Kidney epithelial cell (primary cell): ENCODE measurements around the gene ZMIZ1. TPM values are rescaled to one million over a fixed set of nuclear protein-coding genes. Genes with fewer than 3 reads are reported as not detected.
A peak's percentile ranks its signal among the peaks of the same experiment; 100 is the strongest.

Experiments used
- DNase-seq: peaks from one replicate; pipeline ENCODE4 v3.0.0-alpha.2; 2010; ENCODE audit warnings: low read depth
- H3K27me3 ChIP-seq: 2 replicates; pipeline ENCODE4 v1.6.0; 2011; ENCODE audit warnings: low read length; ENCODE audit not compliant: control insufficient read depth, insufficient read depth
- H3K36me3 ChIP-seq: 2 replicates; pipeline ENCODE4 v1.5.1; 2011; ENCODE audit warnings: low read length; ENCODE audit not compliant: control insufficient read depth, insufficient read depth
- H3K4me3 ChIP-seq: 2 replicates; pipeline ENCODE4 v1.5.1; 2011; ENCODE audit warnings: low read depth, mild to moderate bottlenecking, control low read depth, low read length
- CTCF ChIP-seq: IDR thresholded peaks from 2 replicates; pipeline ENCODE4 v1.5.1; 2011; ENCODE audit warnings: mild to moderate bottlenecking, moderate library complexity, low read length, control low read depth, inconsistent platforms; ENCODE audit not compliant: insufficient read depth, poor library complexity, severe bottlenecking
- total RNA-seq: library from RNA; depleted of rRNA; stranded (reverse); fragments of >200 nt; gene quantifications from 2 replicates; pipeline ENCODE4 v1.2.3, GENCODE V29; 2015

Gene ZMIZ1
- total RNA-seq, 1 donor from 2014 or later, result 57.5 TPM

GRCh38 chr10:79264942-79265341, 196.2 kb downstream of the ZMIZ1 start:
- TF ChIP-seq CTCF, result no peak
- Histone ChIP-seq H3K4me3 (no peak overlapping the region), H3K27me3 (no peaks in the 10 kb centered on the region), H3K36me3 (no peaks in the 10 kb centered on the region)
- no peak for DNase-seq

GRCh38 chr10:79266084-79266483, 197.3 kb downstream of the ZMIZ1 start:
- no peaks in the 10 kb centered on the region for H3K27me3 ChIP-seq
- H3K4me3 ChIP-seq, result no peak overlapping the region
- no peak for DNase-seq
- H3K36me3 ChIP-seq, result peaks cover 3% of the 10 kb centered on the region
- TF ChIP-seq CTCF, result no peak

DNA sequence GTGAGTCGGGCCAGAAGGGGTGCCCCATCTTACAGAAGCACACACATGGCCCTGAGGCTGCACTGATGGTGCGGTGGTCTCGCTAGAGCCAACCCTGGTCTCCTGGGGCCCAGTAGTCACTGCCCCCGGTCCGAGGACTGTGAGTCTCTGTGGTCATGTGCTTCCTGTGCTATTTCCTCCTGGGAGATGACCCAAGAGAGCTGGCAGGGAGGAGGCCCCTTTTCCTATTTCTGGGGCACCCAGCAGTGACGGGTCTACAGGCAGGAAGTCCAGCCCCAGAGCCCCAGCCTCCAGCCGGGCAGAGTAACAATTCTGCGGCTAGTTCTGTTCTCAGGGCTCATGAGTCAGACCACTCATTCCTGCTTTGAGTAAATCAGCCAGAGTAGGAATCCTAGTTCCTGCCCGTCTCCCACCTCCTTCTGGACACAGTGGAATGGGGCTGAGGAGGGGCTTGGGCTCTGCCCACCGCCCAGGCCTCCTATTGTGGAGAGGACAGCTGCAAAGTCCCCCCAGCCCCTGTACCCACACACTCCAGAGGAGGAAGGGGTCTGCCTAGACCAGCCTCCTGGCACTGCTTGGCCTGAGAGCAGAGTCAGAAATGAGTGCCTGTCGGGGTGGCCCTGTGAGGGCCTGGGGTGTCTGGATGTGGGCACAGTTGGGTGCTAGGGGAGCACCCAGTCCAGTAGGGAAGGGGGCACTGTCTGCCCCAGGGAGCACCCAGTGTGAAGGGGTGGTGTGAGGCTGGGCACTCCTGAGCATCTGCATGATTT, 198.0 kb downstream of the ZMIZ1 start:
- DNase-seq, result peak; percentile 69
- Histone ChIP-seq H3K27me3 (no peaks in the 10 kb centered on the region), H3K36me3 (peaks cover 3% of the 10 kb centered on the region), H3K4me3 (no peak overlapping the region)
- TF ChIP-seq CTCF, result no peak

GRCh38 chr10:79267499-79267898, 198.7 kb downstream of the ZMIZ1 start:
- H3K36me3 ChIP-seq, result peaks cover 3% of the 10 kb centered on the region
- no peak overlapping the region for H3K4me3 ChIP-seq
- TF ChIP-seq CTCF, result no peak
- H3K27me3 ChIP-seq, result no peaks in the 10 kb centered on the region
- DNase-seq, result no peak

- Histone ChIP-seq H3K4me3 (no peak overlapping the region), H3K27me3 (no peaks in the 10 kb centered on the region), H3K36me3 (peaks cover 3% of the 10 kb centered on the region)
- DNase-seq, result peak; percentile 7
- TF ChIP-seq CTCF, result no peak
Measured at GRCh38 chr10:79268161-79268601, 199.4 kb downstream of the ZMIZ1 start.

GRCh38 chr10:79268742-79269141, 200.0 kb downstream of the ZMIZ1 start:
- no peak for TF ChIP-seq CTCF
- Histone ChIP-seq H3K36me3 (peaks cover 3% of the 10 kb centered on the region), H3K4me3 (no peak overlapping the region), H3K27me3 (no peaks in the 10 kb centered on the region)
- DNase-seq, result no peak
